ENCODE measurements around the gene ARSK.

- TF ChIP-seq POLR2A (IDR thresholded peaks at IDR 0.05): no peak
- no peak for TF ChIP-seq CTCF (IDR thresholded peaks at IDR 0.05)
These were observed 29.1 kb downstream of the ARSK start for GRCh38 chr5:95583992-95584391.

All from heart left ventricle (tissue), 13 donors.